Nephron (organoid): ENCODE data around the gene ZNF581.

ENCODE experiments used
- H3K27ac Mint-ChIP-seq, 3 experiments: 2 replicates each; pipeline ENCODE4 v1.8.0; 2020; ENCODE audit warnings: mixed read lengths in 3 of 3, mild to moderate bottlenecking in 2 of 3, moderate library complexity in 1 of 3
- H3K27me3 Mint-ChIP-seq: 2 replicates; pipeline ENCODE4 v1.8.0; 2021; ENCODE audit warnings: low read depth, mild to moderate bottlenecking, moderate library complexity, mixed read lengths
- H3K36me3 Mint-ChIP-seq: 2 replicates; pipeline ENCODE4 v1.8.0; 2020; ENCODE audit warnings: low read depth, mixed read lengths
- H3K4me1 Mint-ChIP-seq: 2 replicates; pipeline ENCODE4 v1.8.0; 2020; ENCODE audit warnings: mixed read lengths
- H3K4me3 Mint-ChIP-seq, 3 experiments: 2 replicates each; pipeline ENCODE4 v1.8.0; 2020; ENCODE audit warnings: mild to moderate bottlenecking in 3 of 3, mixed read lengths in 3 of 3, moderate library complexity in 2 of 3
- H3K9me3 Mint-ChIP-seq: 2 replicates; pipeline ENCODE4 v1.8.0; 2020; ENCODE audit warnings: mixed read lengths
- TF ChIP-seq, protein P1 (sequence below), 3 experiments: fragments of 200-600 bp; sonication (generic); IDR thresholded peaks; one replicate each; pipeline ENCODE4 v1.5.0; 2021; ENCODE audit warnings: antibody characterized with exemption in 3 of 3; ENCODE audit not compliant: unreplicated experiment in 3 of 3

The ZNF581 gene

DNA sequence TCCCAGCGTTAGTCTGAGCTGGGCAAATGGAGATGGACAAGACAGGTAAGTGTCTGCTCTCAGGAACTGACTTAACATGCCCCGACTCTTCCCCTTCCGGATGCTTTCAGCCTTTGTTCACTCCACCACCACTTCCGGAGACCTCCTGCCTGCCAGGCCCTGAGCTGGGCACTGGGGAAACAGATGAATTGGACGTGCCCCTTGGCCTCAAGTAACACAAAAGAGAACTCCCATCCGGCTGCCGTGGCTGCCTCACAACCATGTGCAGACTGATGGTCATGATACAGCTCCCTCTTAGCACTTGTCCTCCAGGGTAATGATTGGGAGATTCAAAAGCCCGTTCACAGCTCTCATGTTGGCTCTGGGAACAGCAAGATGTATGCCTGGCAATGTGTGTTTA is 26.0 kb upstream of the ZNF581 start:
- peaks cover 32% of the 10 kb centered on the region for H3K36me3 Mint-ChIP-seq
- no peaks in the 10 kb centered on the region for H3K9me3 Mint-ChIP-seq
- TF ChIP-seq, protein P1, sequence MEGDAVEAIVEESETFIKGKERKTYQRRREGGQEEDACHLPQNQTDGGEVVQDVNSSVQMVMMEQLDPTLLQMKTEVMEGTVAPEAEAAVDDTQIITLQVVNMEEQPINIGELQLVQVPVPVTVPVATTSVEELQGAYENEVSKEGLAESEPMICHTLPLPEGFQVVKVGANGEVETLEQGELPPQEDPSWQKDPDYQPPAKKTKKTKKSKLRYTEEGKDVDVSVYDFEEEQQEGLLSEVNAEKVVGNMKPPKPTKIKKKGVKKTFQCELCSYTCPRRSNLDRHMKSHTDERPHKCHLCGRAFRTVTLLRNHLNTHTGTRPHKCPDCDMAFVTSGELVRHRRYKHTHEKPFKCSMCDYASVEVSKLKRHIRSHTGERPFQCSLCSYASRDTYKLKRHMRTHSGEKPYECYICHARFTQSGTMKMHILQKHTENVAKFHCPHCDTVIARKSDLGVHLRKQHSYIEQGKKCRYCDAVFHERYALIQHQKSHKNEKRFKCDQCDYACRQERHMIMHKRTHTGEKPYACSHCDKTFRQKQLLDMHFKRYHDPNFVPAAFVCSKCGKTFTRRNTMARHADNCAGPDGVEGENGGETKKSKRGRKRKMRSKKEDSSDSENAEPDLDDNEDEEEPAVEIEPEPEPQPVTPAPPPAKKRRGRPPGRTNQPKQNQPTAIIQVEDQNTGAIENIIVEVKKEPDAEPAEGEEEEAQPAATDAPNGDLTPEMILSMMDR (IDR thresholded peaks at IDR 0.05; ENCODE audit: unreplicated experiment in 3 of 3): no peak
- H3K27me3 Mint-ChIP-seq: no peaks in the 10 kb centered on the region
- no peaks in the 10 kb centered on the region for H3K4me1 Mint-ChIP-seq
- no peak overlapping the region for H3K27ac Mint-ChIP-seq
- H3K4me3 Mint-ChIP-seq: no peak overlapping the region

DNA sequence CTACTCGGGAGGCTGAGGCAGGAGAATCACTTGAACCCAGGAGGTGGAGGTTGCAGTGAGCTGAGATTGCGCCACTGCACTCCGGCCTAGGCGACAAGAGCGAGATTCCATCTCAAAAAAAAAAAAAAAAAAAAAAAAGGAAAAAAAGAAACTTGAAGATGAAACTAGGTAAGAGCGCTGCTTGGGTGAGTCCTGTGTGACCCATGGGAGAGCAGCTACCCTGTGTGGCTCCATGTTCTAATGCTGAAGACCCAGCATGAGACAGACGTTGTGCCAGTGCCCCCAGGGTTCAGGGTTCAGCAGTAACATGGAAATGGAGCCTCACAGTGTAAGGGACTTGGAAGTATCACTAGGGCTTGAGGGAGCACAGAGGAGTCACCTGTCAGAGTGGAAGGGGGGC is 25.0 kb upstream of the ZNF581 start:
- Mint-ChIP-seq H3K27me3 (no peaks in the 10 kb centered on the region), H3K27ac (no peak overlapping the region), H3K4me3 (no peak overlapping the region), H3K36me3 (peaks cover 25% of the 10 kb centered on the region), H3K9me3 (no peaks in the 10 kb centered on the region), H3K4me1 (peaks cover 4% of the 10 kb centered on the region)
- TF ChIP-seq, protein P1 (IDR thresholded peaks at IDR 0.05; ENCODE audit: unreplicated experiment in 3 of 3): no peak

DNA sequence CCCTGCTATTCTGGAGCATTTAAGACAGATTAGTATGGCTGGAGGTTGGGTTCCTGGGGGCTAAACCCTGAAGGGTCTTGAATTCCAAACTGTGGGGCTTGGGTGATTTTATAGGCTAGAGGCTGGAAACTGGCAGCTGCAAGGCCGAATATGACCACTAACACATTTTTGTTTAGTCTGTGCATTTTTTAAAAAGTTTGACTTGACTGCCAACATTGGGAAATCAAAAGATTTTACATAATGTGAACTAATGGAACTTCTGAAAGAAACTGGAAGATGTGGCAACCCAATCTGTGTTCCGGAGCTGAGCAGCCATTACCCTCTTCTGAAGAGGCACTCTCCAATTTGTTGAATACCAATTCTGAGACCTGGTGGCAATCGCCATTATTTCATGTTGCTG is 24.2 kb upstream of the ZNF581 start:
- H3K9me3 Mint-ChIP-seq: no peaks in the 10 kb centered on the region
- H3K36me3 Mint-ChIP-seq: peaks cover 32% of the 10 kb centered on the region
- TF ChIP-seq, protein P1 (IDR thresholded peaks at IDR 0.05; ENCODE audit: unreplicated experiment in 3 of 3): no peak
- no peak overlapping the region for H3K4me3 Mint-ChIP-seq
- H3K27me3 Mint-ChIP-seq: no peaks in the 10 kb centered on the region
- H3K27ac Mint-ChIP-seq: no peak overlapping the region
- peaks cover 12% of the 10 kb centered on the region for H3K4me1 Mint-ChIP-seq

GRCh38 chr19:55620410-55621204 is 22.8 kb upstream of the ZNF581 start:
- no peak overlapping the region for H3K27ac Mint-ChIP-seq
- peaks cover 18% of the 10 kb centered on the region for H3K4me1 Mint-ChIP-seq

GRCh38 chr19:55621205-55621672 is 22.2 kb upstream of the ZNF581 start:
- H3K36me3 Mint-ChIP-seq: peaks cover 29% of the 10 kb centered on the region
- no peak overlapping the region for H3K4me3 Mint-ChIP-seq
- no peak overlapping the region for H3K27ac Mint-ChIP-seq
- H3K4me1 Mint-ChIP-seq: peaks cover 18% of the 10 kb centered on the region
- TF ChIP-seq, protein P1 (IDR thresholded peaks at IDR 0.05; ENCODE audit: unreplicated experiment in 3 of 3): no peak
- H3K27me3 Mint-ChIP-seq: no peaks in the 10 kb centered on the region
- no peaks in the 10 kb centered on the region for H3K9me3 Mint-ChIP-seq

More at GRCh38 chr19:55620410-55621204, 22.8 kb upstream of the ZNF581 start:
- TF ChIP-seq, protein P1 (IDR thresholded peaks at IDR 0.05; ENCODE audit: unreplicated experiment in 3 of 3): no peak
- Mint-ChIP-seq H3K4me3 (no peak overlapping the region), H3K27me3 (no peaks in the 10 kb centered on the region), H3K9me3 (no peaks in the 10 kb centered on the region), H3K36me3 (peaks cover 29% of the 10 kb centered on the region)
